Colonic mucosa (tissue), 4 donors: ENCODE measurements around the gene CD7. TPM values are rescaled to one million over a fixed set of nuclear protein-coding genes. Genes with fewer than 3 reads are reported as not detected.
A peak's percentile ranks its signal among the peaks of the same experiment; 100 is the strongest.

Source experiments
- DNase-seq: peaks from one replicate; pipeline ENCODE4 v3.0.0-alpha.2; 2020
- H3K27ac ChIP-seq: fragments of 200-600 bp; one replicate; pipeline ENCODE4 v1.8.0; 2021
- H3K27me3 ChIP-seq: fragments of 200-600 bp; one replicate; pipeline ENCODE4 v1.8.0; 2021
- H3K36me3 ChIP-seq: fragments of 200-600 bp; one replicate; pipeline ENCODE4 v1.8.0; 2021
- H3K4me1 ChIP-seq: fragments of 200-600 bp; one replicate; pipeline ENCODE4 v1.8.0; 2021; ENCODE audit warnings: mild to moderate bottlenecking
- H3K4me3 ChIP-seq: fragments of 200-600 bp; one replicate; pipeline ENCODE4 v1.8.0; 2021
- H3K9ac ChIP-seq, 2 donors: one replicate each; pipeline ENCODE4 v1.7.0; 2013; ENCODE audit warnings: control low read depth in 2 of 2, low read depth in 2 of 2, low read length in 2 of 2
- H3K9me3 ChIP-seq: fragments of 200-600 bp; one replicate; pipeline ENCODE4 v1.8.0; 2021
- CTCF ChIP-seq: fragments of 200-600 bp; IDR thresholded peaks from one replicate; pipeline ENCODE4 v1.8.0; 2022; ENCODE audit warnings: antibody characterized with exemption, mild to moderate bottlenecking
- intact Hi-C: fragments of 100-400 bp; cut with DNase I; formaldehyde crosslinking; loops from one replicate; pipeline ENCODE4 v1.14.1; 2022
- total RNA-seq, 2 donors: library from RNA; stranded (reverse); fragmentation: NEBNext Ultra II Directional in 1 of 2; extraction: Animal tissue kit (Norgen Biotek cat#: 25700) in 1 of 2; gene quantifications; one replicate each; pipeline ENCODE4 v1.2.1, GENCODE V29; 2021
- donor health status: healthy.
- donor health status: DM: no; HTN: no; CAD: no.
- donor health status: DM: no; HTN: no; CAD: no.

Gene CD7
- total RNA-seq, 2 donors from 2014 or later, result 4.2 to 5.0 TPM

- no peaks in the 10 kb centered on the region for H3K9me3 ChIP-seq
- no peak for DNase-seq
- intact Hi-C loops, result no loop called here
- H3K27me3 ChIP-seq, result peaks cover 16% of the 10 kb centered on the region
- peak overlapping the region; percentile 60 to 77 for H3K9ac ChIP-seq
- no peak for TF ChIP-seq CTCF
- H3K4me3 ChIP-seq, result peak overlapping the region; percentile 47
- H3K4me1 ChIP-seq, result peaks cover 33% of the 10 kb centered on the region
- no peaks in the 10 kb centered on the region for H3K36me3 ChIP-seq
- H3K27ac ChIP-seq, result peak overlapping the region; percentile 26
Measured at GRCh38 chr17:82332669-82333278, 15.4 kb upstream of the CD7 start.

GRCh38 chr17:82331345-82331939 is 14.0 kb upstream of the CD7 start:
- no peak for TF ChIP-seq CTCF
- no peak overlapping the region for H3K27ac ChIP-seq
- DNase-seq, result no peak

GRCh38 chr17:82330322-82331239 is 13.2 kb upstream of the CD7 start:
- TF ChIP-seq CTCF, result no peak
- no peaks in the 10 kb centered on the region for H3K36me3 ChIP-seq
- H3K4me1 ChIP-seq, result peaks cover 33% of the 10 kb centered on the region
- no peak overlapping the region for H3K4me3 ChIP-seq
- H3K9ac ChIP-seq, result peak overlapping the region; percentile 46 to 61
- H3K9me3 ChIP-seq, result no peaks in the 10 kb centered on the region
- no peak overlapping the region for H3K27ac ChIP-seq
- no peak for DNase-seq
- intact Hi-C loops, result no loop called here
- peaks cover 16% of the 10 kb centered on the region for H3K27me3 ChIP-seq

More at GRCh38 chr17:82331345-82331939, 14.0 kb upstream of the CD7 start:
- intact Hi-C loops, result no loop called here
- Histone ChIP-seq H3K36me3 (no peaks in the 10 kb centered on the region), H3K27me3 (peaks cover 16% of the 10 kb centered on the region), H3K9me3 (no peaks in the 10 kb centered on the region), H3K4me3 (peak overlapping the region; percentile 47), H3K9ac (peak overlapping the region; percentile 3 to 34), H3K4me1 (peaks cover 33% of the 10 kb centered on the region)

- Histone ChIP-seq H3K4me3 (no peak overlapping the region), H3K27me3 (peaks cover 16% of the 10 kb centered on the region), H3K9ac (peak overlapping the region; percentile 46 to 61), H3K36me3 (no peaks in the 10 kb centered on the region), H3K27ac (peak overlapping the region; percentile 56), H3K9me3 (no peaks in the 10 kb centered on the region), H3K4me1 (peaks cover 38% of the 10 kb centered on the region)
- intact Hi-C loops, result loop anchor here (10.0 kb wide), 1 partner anchor 295 kb away; the partner anchor contains the start of genes DCXR and RAC3
- no peak for DNase-seq
- no peak for TF ChIP-seq CTCF
Measured at GRCh38 chr17:82329683-82330321, 12.4 kb upstream of the CD7 start.

- no peak overlapping the region for H3K4me3 ChIP-seq
- H3K27ac ChIP-seq, result peak overlapping the region; percentile 56
- no peaks in the 10 kb centered on the region for H3K36me3 ChIP-seq
- no peak for DNase-seq
- TF ChIP-seq CTCF, result no peak
- H3K9ac ChIP-seq, result peak overlapping the region; percentile 36 to 38
- H3K27me3 ChIP-seq, result peaks cover 16% of the 10 kb centered on the region
- intact Hi-C loops, result loop anchor here (10.0 kb wide), 1 partner anchor 294 kb away; the partner anchor contains the start of genes DCXR and RAC3
- H3K4me1 ChIP-seq, result peaks cover 33% of the 10 kb centered on the region
- no peaks in the 10 kb centered on the region for H3K9me3 ChIP-seq
Measured at GRCh38 chr17:82328994-82329507, 11.6 kb upstream of the CD7 start.
